ENCODE data around the gene TXNIP.

TXNIP gene

DNA sequence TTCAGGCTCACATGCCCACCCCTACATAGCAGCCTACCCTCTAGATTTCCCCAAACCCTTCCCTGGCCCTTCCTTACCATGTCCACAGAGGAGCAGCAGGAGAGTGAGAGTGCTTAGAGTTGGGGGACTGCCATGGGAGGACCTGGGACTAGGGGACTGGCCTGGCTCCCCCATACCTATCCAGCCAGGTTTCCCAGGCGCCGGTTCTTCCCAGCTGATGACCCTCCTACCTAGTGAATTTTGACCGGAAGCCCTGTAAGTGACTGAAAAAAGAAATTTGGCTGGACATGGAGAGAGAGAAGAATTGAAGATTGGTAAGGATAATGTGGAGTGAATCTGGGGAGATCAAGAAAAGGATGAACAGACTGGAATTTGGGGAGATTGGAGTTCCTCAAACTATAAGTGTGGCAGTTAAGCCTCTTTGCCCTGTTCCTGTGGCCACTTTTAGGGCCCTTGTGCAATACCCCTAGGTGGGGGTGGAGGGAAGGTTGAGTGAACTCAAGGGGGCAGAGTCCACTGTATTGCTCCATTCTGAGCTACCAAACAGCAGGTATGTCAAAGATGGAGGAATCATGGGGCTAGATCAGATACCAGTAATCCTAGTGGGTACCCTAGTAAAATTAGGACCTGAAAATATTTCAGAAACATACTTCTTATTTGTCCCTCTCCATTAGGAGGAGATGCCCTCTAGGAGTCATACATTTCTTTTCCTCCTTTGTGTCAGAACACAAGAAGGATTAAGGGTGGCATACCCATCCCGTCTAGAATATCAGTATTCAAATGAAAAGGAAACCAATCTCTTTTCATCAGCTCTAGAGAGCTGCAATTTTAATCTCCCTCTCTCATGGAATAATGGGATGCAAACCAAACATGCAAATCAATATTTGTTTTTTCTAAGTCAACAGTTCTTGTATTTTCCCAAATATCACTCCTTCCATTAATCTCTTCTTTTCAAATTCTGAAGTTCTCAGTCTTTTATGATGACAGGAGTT lies 24.0 kb upstream of the TXNIP start:
- Mint-ChIP-seq H3K27me3 (peaks cover 33% of the 10 kb centered on the region), H3K4me1 (peaks cover 4% of the 10 kb centered on the region), H3K36me3 (no peaks in the 10 kb centered on the region), H3K4me3 (no peak overlapping the region), H3K9me3 (no peaks in the 10 kb centered on the region), H3K27ac (no peak overlapping the region)

DNA sequence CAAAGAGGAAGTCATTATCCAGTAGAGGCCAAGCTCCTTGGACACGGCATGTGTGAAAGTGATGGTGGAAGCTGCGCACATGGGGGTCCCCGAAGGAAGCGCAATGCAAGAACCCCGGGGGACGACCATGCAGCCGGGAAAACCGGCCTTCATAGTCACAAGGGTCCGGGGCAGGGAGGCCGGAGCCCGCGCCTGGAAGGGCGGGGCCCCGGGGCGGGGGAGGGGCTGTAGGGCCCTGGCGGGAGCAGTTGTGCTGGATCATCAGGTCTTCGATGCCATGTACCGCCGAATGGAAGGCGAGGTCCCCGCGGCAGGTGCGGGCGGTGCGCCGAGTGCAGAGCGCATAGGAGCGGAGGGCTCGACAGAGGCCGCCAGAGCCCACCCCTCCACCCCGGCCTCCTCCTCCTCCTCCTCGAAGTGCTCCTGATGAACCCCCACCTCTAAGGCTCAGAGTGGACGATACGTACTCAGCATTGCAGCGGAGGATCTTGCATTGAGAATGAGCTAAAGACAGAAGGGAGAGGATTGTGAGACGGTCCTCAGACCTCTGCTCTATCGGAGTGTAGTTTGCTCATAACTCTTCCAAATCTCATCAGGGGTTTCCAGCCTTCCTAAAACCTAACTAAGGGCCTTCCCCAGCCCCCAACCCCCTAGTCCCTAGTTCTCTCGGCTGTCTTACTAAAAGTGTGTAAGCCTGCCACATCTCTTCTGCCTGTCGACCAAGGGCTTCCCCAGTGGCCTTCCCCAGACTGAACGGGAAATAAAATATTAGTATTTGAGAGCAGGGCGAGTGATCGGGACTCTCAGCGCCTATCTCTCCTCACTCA lies 23.1 kb upstream of the TXNIP start:
- Mint-ChIP-seq H3K4me1 (peaks cover 4% of the 10 kb centered on the region), H3K36me3 (no peaks in the 10 kb centered on the region), H3K27ac (no peak overlapping the region), H3K9me3 (no peaks in the 10 kb centered on the region), H3K4me3 (peak overlapping the region; percentile 27), H3K27me3 (peaks cover 33% of the 10 kb centered on the region)

DNA sequence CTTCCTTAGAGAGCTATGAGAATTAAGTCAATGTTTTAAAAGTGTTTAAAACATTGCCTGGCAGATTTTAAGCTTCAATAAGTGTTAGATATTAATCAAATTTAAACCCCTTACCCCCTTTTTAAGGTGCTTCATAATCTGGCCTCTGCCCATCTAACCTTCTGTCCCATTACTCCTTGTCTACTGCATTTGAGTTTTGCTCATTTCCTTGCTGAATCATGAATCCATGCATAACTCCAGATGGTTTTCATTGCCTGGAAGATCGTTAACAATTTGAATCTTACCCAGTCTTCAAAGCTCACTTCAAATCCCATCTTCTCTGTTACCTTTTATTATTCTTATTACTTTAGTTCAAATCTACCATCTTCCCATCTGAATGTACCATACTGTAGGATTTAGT lies 20.5 kb upstream of the TXNIP start:
- Mint-ChIP-seq H3K36me3 (no peaks in the 10 kb centered on the region), H3K4me3 (no peak overlapping the region), H3K27me3 (peaks cover 24% of the 10 kb centered on the region), H3K9me3 (no peaks in the 10 kb centered on the region), H3K27ac (no peak overlapping the region), H3K4me1 (peaks cover 13% of the 10 kb centered on the region)

DNA sequence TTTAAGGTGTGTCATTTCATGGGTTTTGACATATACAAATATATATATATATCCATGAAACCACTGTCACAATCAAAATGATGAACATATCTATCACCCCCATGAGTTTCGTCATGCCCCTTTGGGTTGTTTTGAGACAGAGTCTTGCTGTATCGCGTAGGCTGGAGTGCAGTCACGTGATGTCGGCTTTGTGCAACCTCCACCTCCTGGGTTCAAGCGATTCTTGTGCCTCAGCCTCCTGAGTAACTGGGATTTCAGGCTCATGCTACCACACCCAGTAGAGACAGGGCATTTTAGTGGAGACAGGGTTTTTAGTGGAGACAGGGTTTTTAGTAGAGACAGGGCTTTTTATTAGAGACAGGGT lies 17.2 kb upstream of the TXNIP start:
- H3K27me3 Mint-ChIP-seq = peaks cover 1% of the 10 kb centered on the region
- H3K27ac Mint-ChIP-seq = no peak overlapping the region
- no peaks in the 10 kb centered on the region for H3K36me3 Mint-ChIP-seq
- peaks cover 9% of the 10 kb centered on the region for H3K4me1 Mint-ChIP-seq
- no peaks in the 10 kb centered on the region for H3K9me3 Mint-ChIP-seq
- no peak overlapping the region for H3K4me3 Mint-ChIP-seq

DNA sequence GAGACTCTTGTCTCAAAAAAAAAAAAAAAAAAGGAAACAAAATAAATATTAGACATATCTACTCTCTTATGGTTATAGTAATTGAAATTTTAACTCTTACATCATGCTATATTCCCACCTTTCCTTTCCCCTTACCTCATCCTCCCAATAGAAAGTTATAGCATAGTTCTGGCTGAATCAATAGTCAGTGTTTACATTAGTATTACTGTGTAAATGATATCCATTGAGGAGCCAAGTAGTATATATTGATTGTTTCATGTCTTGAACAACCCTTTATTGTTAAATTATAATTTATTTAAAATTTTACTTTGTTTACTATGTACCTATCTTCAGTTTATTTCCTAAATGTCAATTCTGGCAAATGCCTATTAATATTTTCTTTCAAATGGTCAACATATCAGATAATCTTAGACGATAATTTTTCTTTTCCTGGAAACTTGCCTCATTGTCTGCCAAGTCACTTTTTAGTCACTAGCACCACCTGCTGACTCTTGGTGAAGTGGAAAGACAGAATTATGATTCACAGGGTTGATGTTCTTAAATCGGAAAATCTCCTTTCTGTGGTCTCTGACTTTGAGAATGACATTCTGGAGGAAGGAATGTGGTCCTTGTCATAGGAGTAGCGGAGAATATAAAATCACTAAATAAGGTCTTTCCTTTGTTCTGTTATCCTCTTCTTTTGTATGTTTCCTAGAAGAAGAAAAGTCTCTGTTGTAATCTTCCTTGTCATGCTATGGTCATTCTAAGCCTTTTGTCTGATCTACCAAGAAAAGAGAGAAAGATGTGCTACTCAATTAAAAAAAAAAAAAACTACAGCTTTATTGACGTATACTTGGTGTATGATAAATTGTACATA lies 16.6 kb upstream of the TXNIP start:
- Mint-ChIP-seq H3K9me3 (no peaks in the 10 kb centered on the region), H3K36me3 (no peaks in the 10 kb centered on the region), H3K27me3 (peaks cover 1% of the 10 kb centered on the region), H3K4me1 (peaks cover 9% of the 10 kb centered on the region), H3K4me3 (no peak overlapping the region), H3K27ac (no peak overlapping the region)

DNA sequence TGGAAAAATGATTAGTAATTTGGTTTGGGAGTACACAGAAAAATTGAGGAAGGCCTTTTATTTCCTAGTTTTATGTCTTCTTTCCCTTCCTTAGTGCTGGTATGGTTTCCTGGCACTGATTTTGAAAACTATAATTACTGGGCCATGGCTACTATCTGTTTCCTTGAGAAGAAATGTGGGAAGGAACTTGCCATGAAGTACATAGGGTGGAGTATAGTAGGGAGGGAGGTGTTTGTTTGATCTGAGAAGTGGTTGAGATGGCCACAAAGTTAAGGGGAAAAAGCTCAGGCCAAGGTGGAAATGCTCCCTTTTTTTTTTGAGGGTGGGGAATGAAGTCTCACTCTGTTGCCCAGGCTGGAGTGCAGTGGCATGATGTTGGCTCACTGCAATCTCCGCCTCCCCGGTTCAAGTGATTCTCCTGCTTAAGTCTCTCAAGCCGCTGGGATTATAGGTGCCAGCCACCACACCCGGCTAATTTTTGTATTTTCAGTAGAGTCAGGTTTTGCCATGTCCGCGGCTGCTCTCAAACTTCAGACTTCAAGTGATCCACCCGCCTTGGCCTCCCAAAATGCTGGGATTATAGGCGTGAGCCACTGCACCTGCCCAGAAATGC lies 13.9 kb upstream of the TXNIP start:
- Mint-ChIP-seq H3K27me3 (no peaks in the 10 kb centered on the region), H3K4me3 (no peak overlapping the region), H3K4me1 (peaks cover 35% of the 10 kb centered on the region), H3K27ac (peak overlapping the region; percentile 30), H3K9me3 (no peaks in the 10 kb centered on the region), H3K36me3 (no peaks in the 10 kb centered on the region)

DNA sequence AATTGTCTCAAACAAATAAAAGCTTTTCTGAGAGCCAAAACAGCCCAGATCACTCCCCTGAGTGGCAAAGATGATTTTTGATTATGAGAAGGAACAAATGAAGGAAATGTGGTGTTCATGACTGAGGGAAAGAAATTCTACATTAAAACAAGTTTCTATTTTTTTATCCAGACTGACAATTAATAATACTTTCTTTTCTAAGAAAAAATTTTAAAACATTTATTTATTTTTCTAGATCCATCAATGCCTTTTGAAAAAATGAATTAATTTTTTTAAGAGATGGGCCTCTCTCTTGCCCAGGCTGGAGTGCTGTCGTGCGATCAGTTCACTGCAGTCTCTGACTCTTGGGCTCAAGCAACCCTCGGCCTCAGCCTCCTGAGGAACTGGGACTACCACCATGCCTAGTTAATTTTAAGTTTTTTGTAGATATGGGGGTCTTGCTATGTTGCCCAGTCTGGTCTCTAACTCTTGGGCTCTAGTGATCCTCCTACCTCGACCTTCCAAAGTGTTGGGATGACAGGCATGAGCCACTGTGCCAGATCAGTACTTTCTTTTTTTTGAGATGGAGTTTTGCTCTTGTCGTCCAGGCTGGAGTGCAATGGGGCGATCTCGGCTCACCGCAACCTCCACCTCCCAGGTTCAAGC lies 11.2 kb upstream of the TXNIP start:
- H3K36me3 Mint-ChIP-seq = no peaks in the 10 kb centered on the region
- peak overlapping the region; percentile 92 for H3K27ac Mint-ChIP-seq
- H3K27me3 Mint-ChIP-seq = no peaks in the 10 kb centered on the region
- H3K4me1 Mint-ChIP-seq = peaks cover 48% of the 10 kb centered on the region
- H3K9me3 Mint-ChIP-seq = no peaks in the 10 kb centered on the region
- peak overlapping the region; percentile 67 for H3K4me3 Mint-ChIP-seq

DNA sequence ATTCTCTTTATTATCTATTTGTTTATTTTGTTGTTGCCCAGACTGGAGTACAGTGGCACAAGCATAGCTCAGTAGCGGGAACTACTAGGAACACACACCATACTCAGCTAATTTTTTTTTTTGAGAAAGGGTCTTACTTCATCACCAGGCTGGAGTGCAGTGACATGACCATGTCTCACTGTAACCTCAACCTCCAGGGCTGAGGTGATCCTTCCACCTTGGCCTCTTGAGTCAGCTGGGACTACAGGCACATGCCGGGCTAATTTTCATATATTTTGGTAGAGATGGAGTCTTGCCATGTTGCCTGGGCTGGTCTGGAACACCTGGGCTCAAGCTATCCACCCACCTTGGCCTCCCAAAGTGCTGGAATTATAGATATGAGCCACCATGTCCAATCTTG lies 5.3 kb upstream of the TXNIP start:
- peak overlapping the region; percentile 93 for H3K27ac Mint-ChIP-seq
- H3K4me3 Mint-ChIP-seq = peak overlapping the region; percentile 31
- H3K9me3 Mint-ChIP-seq = no peaks in the 10 kb centered on the region
- no peaks in the 10 kb centered on the region for H3K27me3 Mint-ChIP-seq
- no peaks in the 10 kb centered on the region for H3K36me3 Mint-ChIP-seq
- H3K4me1 Mint-ChIP-seq = peaks cover 80% of the 10 kb centered on the region

DNA sequence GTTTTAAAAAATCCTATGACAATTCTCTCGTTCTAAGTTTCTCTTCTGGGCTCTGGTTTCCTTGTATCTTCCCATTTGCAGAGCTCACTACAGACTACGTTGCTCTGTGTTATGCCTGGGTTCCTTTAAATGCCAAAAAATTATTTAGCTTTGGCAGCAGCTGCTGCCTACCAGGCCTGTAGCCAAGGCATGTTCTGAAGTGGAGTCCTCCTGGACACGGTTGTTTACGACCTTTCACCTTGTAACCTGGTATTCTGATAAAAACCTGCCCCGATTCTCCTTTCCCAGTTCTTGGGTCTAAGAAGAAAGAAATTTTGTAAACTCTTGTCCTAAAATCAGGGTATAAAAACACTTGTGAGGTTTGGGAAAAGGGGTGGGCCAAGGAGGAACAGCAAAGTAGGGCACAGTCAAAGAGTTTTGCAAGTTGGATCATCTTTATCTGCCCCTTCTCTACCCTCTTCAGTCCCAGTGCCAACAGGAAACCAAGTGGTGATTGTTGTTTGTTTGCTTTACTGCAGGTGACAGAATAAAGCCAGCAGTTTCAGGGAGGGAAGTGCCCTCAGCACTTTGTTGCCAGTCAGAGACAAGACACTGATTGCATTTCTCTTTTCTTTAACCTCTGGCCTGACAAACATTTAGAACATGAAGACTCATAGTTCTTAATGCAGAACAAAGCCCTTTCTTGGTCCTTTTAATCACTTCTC lies 3.1 kb upstream of the TXNIP start:
- Mint-ChIP-seq H3K36me3 (peaks cover 7% of the 10 kb centered on the region), H3K27me3 (no peaks in the 10 kb centered on the region), H3K4me1 (peaks cover 57% of the 10 kb centered on the region), H3K27ac (peak overlapping the region; percentile 99), H3K4me3 (peak overlapping the region; percentile 80), H3K9me3 (no peaks in the 10 kb centered on the region)

DNA sequence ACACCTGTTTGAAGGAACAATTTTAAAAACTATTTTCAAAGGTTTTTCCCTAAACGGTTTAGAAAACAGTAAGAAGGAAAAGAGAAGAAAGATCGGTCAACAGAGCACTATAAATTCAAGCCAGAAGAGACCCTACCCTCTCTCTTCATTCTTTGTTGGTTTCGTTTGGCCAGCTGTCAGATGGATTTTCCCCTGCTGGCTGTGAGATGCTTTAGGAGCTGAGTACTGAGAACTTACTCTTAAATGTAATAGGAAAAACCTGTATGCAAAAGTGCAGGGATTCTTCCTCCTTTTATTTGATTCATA lies 1.3 kb upstream of the TXNIP start:
- no peaks in the 10 kb centered on the region for H3K27me3 Mint-ChIP-seq
- peak overlapping the region; percentile 91 for H3K4me3 Mint-ChIP-seq
- H3K9me3 Mint-ChIP-seq = no peaks in the 10 kb centered on the region
- H3K36me3 Mint-ChIP-seq = peaks cover 22% of the 10 kb centered on the region
- peaks cover 59% of the 10 kb centered on the region for H3K4me1 Mint-ChIP-seq
- H3K27ac Mint-ChIP-seq = peak overlapping the region; percentile 99

DNA sequence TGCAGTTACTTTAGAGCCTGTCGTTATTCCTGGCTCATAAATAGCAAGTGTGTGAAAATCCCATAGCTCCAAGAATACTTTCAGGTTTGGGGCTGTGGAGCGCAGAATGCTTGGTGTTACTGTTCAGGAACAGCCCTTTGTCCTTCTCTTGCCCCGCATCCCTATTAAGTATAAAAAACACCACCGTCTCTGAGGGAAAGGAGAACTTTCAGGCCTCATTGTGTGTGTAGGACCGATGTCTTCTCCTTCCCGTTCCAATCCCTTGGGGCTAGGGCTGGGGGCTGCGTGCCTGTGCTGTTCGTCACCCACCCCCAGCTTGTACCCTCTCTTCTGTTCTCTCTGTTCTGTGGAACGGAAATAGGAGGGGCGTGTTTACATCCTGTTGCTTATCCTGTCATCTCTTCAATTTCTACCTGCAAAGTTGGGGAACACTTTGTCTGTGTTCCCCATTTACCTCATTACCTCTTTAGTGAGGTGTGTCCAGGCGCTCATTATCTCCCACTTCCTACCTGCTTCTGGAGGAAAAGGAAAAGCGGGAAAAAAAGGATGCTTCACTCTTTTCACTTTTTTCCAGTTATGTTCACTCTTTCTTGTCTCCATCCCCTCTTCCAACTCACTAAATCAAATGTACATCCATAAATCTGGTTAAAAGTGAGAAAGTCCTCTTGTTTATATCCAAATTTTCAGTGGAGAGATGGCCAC lies 788 bp upstream of the TXNIP start:
- Mint-ChIP-seq H3K27ac (peak overlapping the region; percentile 99), H3K4me1 (peaks cover 63% of the 10 kb centered on the region), H3K4me3 (peak overlapping the region; percentile 91), H3K27me3 (no peaks in the 10 kb centered on the region), H3K36me3 (peaks cover 26% of the 10 kb centered on the region), H3K9me3 (no peaks in the 10 kb centered on the region)

DNA sequence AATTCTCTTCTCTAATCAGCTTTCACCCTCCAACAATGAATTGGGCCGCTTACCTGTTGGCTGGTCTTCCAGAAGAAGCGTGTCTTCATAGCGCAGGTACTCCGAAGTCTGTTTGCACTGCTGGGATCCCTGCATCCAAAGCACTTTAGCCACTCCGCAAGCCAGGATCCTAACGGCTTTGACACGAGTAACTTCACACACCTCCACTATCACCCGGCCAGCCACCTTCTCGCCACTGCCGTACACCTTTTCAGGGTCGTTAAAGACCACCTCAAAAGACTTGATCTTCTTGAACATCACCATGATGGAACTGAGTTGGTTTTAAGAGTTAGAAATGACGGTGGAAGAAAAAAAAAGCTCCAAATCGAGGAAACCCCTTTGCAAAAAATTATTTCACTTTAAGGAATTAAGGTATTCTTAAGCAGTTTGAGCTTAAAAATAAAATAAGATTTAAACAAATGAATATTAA lies 381 bp downstream of the TXNIP start:
- Mint-ChIP-seq H3K27me3 (no peaks in the 10 kb centered on the region), H3K36me3 (peaks cover 28% of the 10 kb centered on the region), H3K9me3 (no peaks in the 10 kb centered on the region), H3K4me1 (peaks cover 64% of the 10 kb centered on the region), H3K4me3 (peak overlapping the region; percentile 91), H3K27ac (peak overlapping the region; percentile 99)

DNA sequence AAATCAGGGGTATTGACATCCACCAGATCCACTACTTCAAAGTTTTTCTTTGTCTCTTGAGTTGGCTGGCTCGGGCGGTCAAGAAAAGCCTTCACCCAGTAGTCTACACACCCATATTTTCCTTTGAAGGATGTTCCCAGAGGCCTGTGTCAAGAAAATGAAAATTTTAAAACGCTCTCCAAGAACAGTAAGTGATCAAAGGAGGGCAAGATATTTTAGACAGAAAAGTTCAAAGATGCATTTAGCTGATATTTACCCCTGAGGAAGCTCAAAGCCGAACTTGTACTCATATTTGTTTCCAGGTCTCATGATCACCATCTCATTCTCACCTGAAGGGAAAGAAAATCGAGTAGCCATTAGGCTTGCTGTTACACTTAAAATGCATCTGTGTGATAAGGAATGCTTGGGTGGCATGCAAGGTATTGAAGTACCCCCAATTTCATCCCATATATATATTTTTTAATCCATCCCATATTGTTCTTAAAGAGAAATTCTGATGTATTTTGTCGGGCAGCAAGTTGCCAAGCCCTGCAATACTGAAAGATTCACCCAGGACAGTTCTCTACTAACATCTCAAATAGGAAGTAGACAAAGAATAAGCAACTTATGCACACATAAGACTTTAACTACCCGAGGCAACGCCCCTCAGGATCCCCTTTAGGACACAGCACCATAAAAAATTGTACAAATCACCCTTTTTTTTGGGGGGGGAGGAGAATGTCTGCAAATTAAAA lies 1.1 kb downstream of the TXNIP start:
- no peaks in the 10 kb centered on the region for H3K9me3 Mint-ChIP-seq
- no peaks in the 10 kb centered on the region for H3K27me3 Mint-ChIP-seq
- H3K36me3 Mint-ChIP-seq = peaks cover 28% of the 10 kb centered on the region
- peaks cover 70% of the 10 kb centered on the region for H3K4me1 Mint-ChIP-seq
- H3K4me3 Mint-ChIP-seq = peak overlapping the region; percentile 91
- H3K27ac Mint-ChIP-seq = peak overlapping the region; percentile 99

All from activated naive CD4-positive, alpha-beta T cell treated with anti-CD3 and anti-CD28 coated beads, Interleukin-2, amount 50 U/mL, for 24 hours (primary cell).